ENCODE measurements around the gene HHATL.

DNA sequence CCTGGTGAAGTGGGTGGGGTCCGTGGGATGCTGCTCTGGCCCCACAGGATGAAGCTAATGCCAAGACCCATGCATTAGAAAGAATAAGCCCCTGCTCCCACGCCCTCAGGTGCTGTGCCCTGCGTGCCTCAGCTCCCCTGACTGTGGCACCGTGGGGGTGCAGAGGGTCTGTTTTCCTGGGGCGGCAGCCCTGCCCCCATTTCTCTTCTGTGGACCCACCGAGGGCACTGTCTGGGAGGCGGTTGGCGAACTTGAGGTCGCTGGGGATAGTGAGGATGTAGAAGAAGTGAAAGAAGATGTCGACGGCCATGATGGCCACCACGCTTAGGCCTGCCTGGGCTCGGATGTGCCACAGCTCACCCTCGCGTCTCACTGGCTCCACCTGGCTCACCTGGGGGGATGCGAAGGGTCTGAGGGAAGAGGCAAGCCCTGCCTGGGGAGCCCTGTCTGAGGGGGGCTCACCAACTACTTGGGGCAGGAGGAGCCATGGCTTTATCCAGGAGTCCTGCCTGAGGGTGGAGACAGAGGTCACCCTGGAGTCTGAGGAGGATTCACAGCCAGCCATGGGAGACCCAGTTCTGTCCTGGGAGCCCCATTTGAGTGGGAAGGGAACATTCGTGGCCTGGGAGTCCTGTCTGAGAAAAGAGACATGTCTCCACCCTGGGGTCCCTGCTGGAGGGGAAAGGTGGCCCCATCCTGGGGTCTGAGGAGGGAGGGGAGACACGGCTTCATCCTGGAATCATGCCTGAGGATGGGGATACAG, 5.1 kb downstream of the HHATL start:
- TF ChIP-seq CTCF (IDR thresholded peaks at IDR 0.05 in 8 of 11, conservative IDR thresholded peaks at IDR 0.05 in 3 of 11), result no peak
- no peak for TF ChIP-seq POLR2A (IDR thresholded peaks at IDR 0.05)
- TF ChIP-seq POLR2AphosphoS5 (IDR thresholded peaks at IDR 0.05), result no peak
